Rectal smooth muscle tissue (tissue), 1 donor: ENCODE results near the gene LRP11.
A peak's percentile ranks its signal among the peaks of the same experiment; 100 is the strongest.
"Not testable (repeated sequence)": the region's sequence is repeated elsewhere in the genome, so short reads cannot be mapped to it uniquely, and the experiment has no call there.

ENCODE experiments used
- H3K27ac ChIP-seq: one replicate; pipeline ENCODE4 v1.7.0; 2013; ENCODE audit warnings: low read depth, low read length, inconsistent platforms
- H3K27me3 ChIP-seq: one replicate; pipeline ENCODE4 v1.7.0; 2013; ENCODE audit warnings: low read length; ENCODE audit not compliant: control insufficient read depth, insufficient read depth
- H3K36me3 ChIP-seq: one replicate; pipeline ENCODE4 v1.7.0; 2013; ENCODE audit warnings: low read length; ENCODE audit not compliant: control insufficient read depth, insufficient read depth
- H3K4me1 ChIP-seq: one replicate; pipeline ENCODE4 v1.7.0; 2013; ENCODE audit warnings: low read length; ENCODE audit not compliant: control insufficient read depth, insufficient read depth
- H3K4me3 ChIP-seq: one replicate; pipeline ENCODE4 v1.7.0; 2013; ENCODE audit warnings: low read length
- H3K9ac ChIP-seq: one replicate; pipeline ENCODE4 v1.7.0; 2013; ENCODE audit warnings: low read length

The LRP11 gene

GRCh38 chr6:149881066-149881766, 17.1 kb upstream of the LRP11 start:
- no peaks in the 10 kb centered on the region for H3K4me1 ChIP-seq
- no peaks in the 10 kb centered on the region for H3K36me3 ChIP-seq
- no peak overlapping the region for H3K27ac ChIP-seq
- H3K9ac ChIP-seq: no peak overlapping the region
- H3K27me3 ChIP-seq: no peaks in the 10 kb centered on the region
- H3K4me3 ChIP-seq: no peak overlapping the region

GRCh38 chr6:149877659-149878058, 13.5 kb upstream of the LRP11 start:
- Histone ChIP-seq H3K27me3 (no peaks in the 10 kb centered on the region), H3K4me3 (no peak overlapping the region), H3K27ac (no peak overlapping the region), H3K4me1 (no peaks in the 10 kb centered on the region), H3K9ac (no peak overlapping the region), H3K36me3 (no peaks in the 10 kb centered on the region)

GRCh38 chr6:149876241-149876933, 12.2 kb upstream of the LRP11 start:
- Histone ChIP-seq H3K36me3 (no peaks in the 10 kb centered on the region), H3K27ac (no peak overlapping the region), H3K9ac (no peak overlapping the region), H3K27me3 (no peaks in the 10 kb centered on the region), H3K4me1 (no peaks in the 10 kb centered on the region), H3K4me3 (no peak overlapping the region)

- Histone ChIP-seq H3K9ac (no peak overlapping the region), H3K27me3 (no peaks in the 10 kb centered on the region), H3K36me3 (no peaks in the 10 kb centered on the region), H3K27ac (no peak overlapping the region), H3K4me3 (no peak overlapping the region), H3K4me1 (no peaks in the 10 kb centered on the region)
Measured at GRCh38 chr6:149872233-149872632, 8.1 kb upstream of the LRP11 start.

- Histone ChIP-seq H3K27ac (no peak overlapping the region), H3K27me3 (no peaks in the 10 kb centered on the region)
Measured at GRCh38 chr6:149871182-149871581, 7.0 kb upstream of the LRP11 start.

GRCh38 chr6:149869275-149869892, 5.2 kb upstream of the LRP11 start:
- no peak overlapping the region for H3K27ac ChIP-seq
- H3K4me3 ChIP-seq: no peak overlapping the region
- no peaks in the 10 kb centered on the region for H3K36me3 ChIP-seq
- no peak overlapping the region for H3K9ac ChIP-seq
- H3K4me1 ChIP-seq: no peaks in the 10 kb centered on the region
- H3K27me3 ChIP-seq: no peaks in the 10 kb centered on the region

More at GRCh38 chr6:149871182-149871581, 7.0 kb upstream of the LRP11 start:
- H3K36me3 ChIP-seq: no peaks in the 10 kb centered on the region
- no peak overlapping the region for H3K9ac ChIP-seq
- no peak overlapping the region for H3K4me3 ChIP-seq
- no peaks in the 10 kb centered on the region for H3K4me1 ChIP-seq

GRCh38 chr6:149867876-149868640, 3.9 kb upstream of the LRP11 start:
- Histone ChIP-seq H3K27me3 (no peaks in the 10 kb centered on the region), H3K4me1 (no peaks in the 10 kb centered on the region), H3K27ac (no peak overlapping the region), H3K36me3 (no peaks in the 10 kb centered on the region), H3K4me3 (no peak overlapping the region), H3K9ac (no peak overlapping the region)

GRCh38 chr6:149864578-149865535, 698 bp upstream of the LRP11 start:
- H3K27me3 ChIP-seq: no peaks in the 10 kb centered on the region
- H3K4me1 ChIP-seq: no peaks in the 10 kb centered on the region
- H3K36me3 ChIP-seq: no peaks in the 10 kb centered on the region
- H3K4me3 ChIP-seq: peak overlapping the region; percentile 82
- H3K27ac ChIP-seq: peak overlapping the region; percentile 86
- H3K9ac ChIP-seq: no peak overlapping the region

- no peaks in the 10 kb centered on the region for H3K36me3 ChIP-seq
- H3K4me3 ChIP-seq: peak overlapping the region; percentile 82
- no peaks in the 10 kb centered on the region for H3K4me1 ChIP-seq
- no peak overlapping the region for H3K9ac ChIP-seq
- no peaks in the 10 kb centered on the region for H3K27me3 ChIP-seq
- peak overlapping the region; percentile 86 for H3K27ac ChIP-seq
Measured at GRCh38 chr6:149862922-149863697, 1.0 kb downstream of the LRP11 start.

GRCh38 chr6:149862424-149862738, 1.8 kb downstream of the LRP11 start:
- H3K27ac ChIP-seq, H3K4me3 ChIP-seq, H3K4me1 ChIP-seq, H3K36me3 ChIP-seq, H3K27me3 ChIP-seq, H3K9ac ChIP-seq: not testable (repeated sequence)
